ENCODE data around the gene ANKRD40. TPM values are rescaled to one million over a fixed set of nuclear protein-coding genes. Genes with fewer than 3 reads are reported as not detected.

Gene ANKRD40
- total and polyA plus RNA-seq, 4 donors = 6.2 to 15.1 (median 9.7) TPM

GRCh38 chr17:50683434-50684287 lies 24.1 kb downstream of the ANKRD40 start:
- peaks cover 28 to 70% (median 51%) of the 10 kb centered on the region in 4 donors for H3K4me1 ChIP-seq (ENCODE audit: control insufficient read depth in 4 of 4, insufficient read depth in 4 of 4, low read length in 3 of 4)
- H3K27ac ChIP-seq (ENCODE audit: low read depth in 1 of 2, low read length in 2 of 2) = peak overlapping the region; percentile 85 to 94

More at GRCh38 chr17:50683434-50684287, 24.1 kb downstream of the ANKRD40 start:
- H3K36me3 ChIP-seq (ENCODE audit: control insufficient read depth in 4 of 4, insufficient read depth in 3 of 4, low read depth in 1 of 4, low read length in 3 of 4) = peaks cover 0 to 10% (median 5%) of the 10 kb centered on the region in 4 donors
- H3K27me3 ChIP-seq (ENCODE audit: control insufficient read depth in 4 of 4, insufficient read depth in 4 of 4, low read length in 3 of 4) = no peaks in the 10 kb centered on the region
- H3K9ac ChIP-seq (ENCODE audit: low read depth in 1 of 2, low read length in 2 of 2) = peak overlapping the region in 1 of 2 donors; percentile 9
- DNase-seq (ENCODE audit: low spot score) = no peak
- H3K4me3 ChIP-seq (ENCODE audit: low read depth in 1 of 3, low read length in 3 of 3) = no peak overlapping the region
- no peaks in the 10 kb centered on the region for H3K9me3 ChIP-seq (ENCODE audit: control insufficient read depth in 4 of 4, low read length in 3 of 4)
- WGBS = 91% methylated on average over 28 of the region's 28 CpGs
- TF ChIP-seq CTCF (IDR thresholded peaks at IDR 0.05; ENCODE audit: low read depth, low read length, missing input control) = no peak
- TF ChIP-seq YY1 (IDR thresholded peaks at IDR 0.05) = no peak
- no peak for TF ChIP-seq GABPA (IDR thresholded peaks at IDR 0.05 in 1 of 2, conservative IDR thresholded peaks at IDR 0.05 in 1 of 2)
- no peak for TF ChIP-seq NR2F2 (IDR thresholded peaks at IDR 0.05)
- TF ChIP-seq FOXA2 (IDR thresholded peaks at IDR 0.05) = no peak
- TF ChIP-seq REST (IDR thresholded peaks at IDR 0.05) = no peak
- TF ChIP-seq EGR1 (IDR thresholded peaks at IDR 0.05; ENCODE audit: low read depth in 2 of 2) = no peak
- TF ChIP-seq ATF3 (IDR thresholded peaks at IDR 0.05) = no peak
- TF ChIP-seq FOXA1 (IDR thresholded peaks at IDR 0.05) = no peak
- no peak for TF ChIP-seq RXRA (IDR thresholded peaks at IDR 0.05)

Measured in liver (tissue), 9 donors.